Spleen (tissue), 11 donors: ENCODE results near the gene C6orf136. TPM values are rescaled to one million over a fixed set of nuclear protein-coding genes. Genes with fewer than 3 reads are reported as not detected.

Experiments
- DNase-seq: peaks from one replicate; pipeline ENCODE4 v3.0.0-alpha.2; 2020
- H3K27ac ChIP-seq, 8 donors: fragments of 200-600 bp; sonication (generic) in 7 of 8; 1 replicate in 4 of 8; 2 replicates in 4 of 8; pipeline versions ENCODE4 v1.5.0 to v1.8.0; 2016 to 2021; ENCODE audit warnings: inconsistent platforms in 4 of 8, mild to moderate bottlenecking in 4 of 8, moderate library complexity in 1 of 8
- H3K27me3 ChIP-seq, 7 donors: fragments of 200-600 bp; sonication (generic) in 6 of 7; replicated peaks in 1 of 7; 1 replicate in 4 of 7; 2 replicates in 3 of 7; pipeline versions ENCODE4 v1.5.0 to v1.8.0; 2016 to 2021; ENCODE audit warnings: inconsistent platforms in 3 of 7, mild to moderate bottlenecking in 1 of 7
- H3K36me3 ChIP-seq, 6 donors: fragments of 200-600 bp; sonication (generic) in 5 of 6; 1 replicate in 4 of 6; 2 replicates in 2 of 6; pipeline versions ENCODE4 v1.5.0 to v1.8.0; 2016 to 2021; ENCODE audit warnings: inconsistent platforms in 2 of 6
- H3K4me1 ChIP-seq, 6 donors: fragments of 200-600 bp; sonication (generic) in 5 of 6; 1 replicate in 3 of 6; 2 replicates in 3 of 6; pipeline versions ENCODE4 v1.5.0 to v1.8.0; 2016 to 2021; ENCODE audit warnings: inconsistent platforms in 3 of 6
- H3K4me3 ChIP-seq, 8 donors: fragments of 200-600 bp; sonication (generic) in 7 of 8; 1 replicate in 4 of 8; 2 replicates in 4 of 8; pipeline versions ENCODE4 v1.5.0 to v1.8.0; 2016 to 2021; ENCODE audit warnings: inconsistent platforms in 4 of 8, mild to moderate bottlenecking in 4 of 8, moderate library complexity in 2 of 8
- H3K9me3 ChIP-seq, 8 donors: fragments of 200-600 bp; sonication (generic) in 7 of 8; 1 replicate in 4 of 8; 2 replicates in 4 of 8; pipeline versions ENCODE4 v1.5.0 to v1.8.0; 2016 to 2021; ENCODE audit warnings: inconsistent platforms in 4 of 8
- POLR2A ChIP-seq, 3 donors: fragments of 450-650 bp; IDR thresholded peaks; one replicate each; pipeline ENCODE4 v1.5.1; 2017; ENCODE audit warnings: antibody characterized with exemption in 3 of 3, mild to moderate bottlenecking in 1 of 3
- POLR2AphosphoS5 ChIP-seq, 3 donors: sonication (generic); formaldehyde crosslinking; IDR thresholded peaks; one replicate each; pipeline ENCODE4 v1.5.1; 2017; ENCODE audit warnings: antibody characterized with exemption in 3 of 3
- WGBS, 5 donors: extraction: QIAGEN DNeasy Blood & Tissue Kit in 3 of 5; methylation state at CpG; one replicate each; pipeline versions ENCODE4 v1.1.5 to v1.1.7; 2013 to 2018; 5-methylcytosine and 5-hydroxymethylcytosine counted together
- intact Hi-C: fragments of 100-400 bp; cut with DNase I; formaldehyde crosslinking; loops from one replicate; pipeline ENCODE4 v1.15.0; 2023; ENCODE audit warnings: low total_unique reads
- polyA plus RNA-seq, 3 donors: library from polyadenylated mRNA; stranded (reverse); fragments of 200-250 nt; gene quantifications; one replicate each; pipeline ENCODE4 v1.2.1, GENCODE V29; 2013
- total RNA-seq, 7 donors: library from RNA; depleted of rRNA in 3 of 7; stranded (reverse); fragments of >200 nt in 3 of 7; fragmentation: NEBNext Ultra II Directional in 4 of 7; extraction: Animal tissue kit (Norgen Biotek cat#: 25700) in 4 of 7; gene quantifications; one replicate each; pipeline versions ENCODE4 v1.1.0 to v1.2.1, GENCODE V29; 2016 to 2021
- TF ChIP-seq, protein P1 (sequence below), 11 experiments: fragments of 200-600 bp in 7 of 11; fragments of 450-650 bp in 4 of 11; sonication (generic) in 4 of 11; IDR thresholded peaks in 8 of 11; conservative IDR thresholded peaks in 3 of 11; 1 replicate in 7 of 11; 2 replicates in 4 of 11; pipeline versions ENCODE4 v1.4.0 to v1.8.0; 2016 to 2021; ENCODE audit warnings: antibody characterized with exemption in 11 of 11, inconsistent platforms in 4 of 11, mild to moderate bottlenecking in 1 of 11
- donor health status: healthy with polysubstance abuse.
- donor health status: DM: no; HTN: no; CAD: no; lungs with moderate emphysema.
- donor health status: DM: no; HTN: no; CAD: no.
- donor health status: Bipolar disorder and iron deficiency.
- donor health status: healthy.
- donor health status: DM: no; HTN: no; CAD: no.
- donor health status: DM: yes; HTN: yes; CAD: no.

Gene C6orf136
- total and polyA plus RNA-seq, 10 donors: 12.1 to 28.0 (median 18.3) TPM

DNA sequence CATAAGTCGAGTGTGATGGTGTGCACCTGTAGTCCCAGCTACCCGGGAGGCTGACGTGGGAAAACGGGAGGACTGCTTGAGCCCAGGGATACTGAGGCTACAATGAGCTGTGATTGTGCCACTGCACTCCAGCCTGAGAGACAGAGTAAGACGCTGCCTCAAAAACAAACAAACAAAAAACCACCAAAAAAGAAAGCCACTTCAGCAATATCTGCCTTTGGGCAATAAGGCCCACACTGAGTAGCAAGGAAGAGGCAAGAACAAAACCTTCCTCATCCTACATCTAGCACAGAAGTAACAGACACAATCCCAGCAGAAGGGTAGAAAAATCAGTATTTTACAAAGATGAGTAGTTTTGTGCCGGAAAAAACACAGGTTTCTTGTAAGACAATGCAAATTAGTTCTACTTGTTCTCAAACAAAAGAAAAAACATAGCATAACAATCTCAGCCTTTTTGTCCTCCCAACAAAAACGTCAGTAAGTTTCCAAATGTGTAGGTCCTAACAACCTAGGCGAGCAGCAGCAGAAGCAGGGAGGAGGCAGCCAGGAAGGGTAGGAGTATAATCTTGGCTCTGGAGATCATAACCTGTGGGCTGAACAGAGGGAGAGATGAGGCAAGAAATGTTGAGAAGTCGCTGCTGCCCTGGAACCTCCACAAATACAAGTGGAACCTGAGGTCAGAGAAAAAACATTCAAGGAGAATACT lies 35.6 kb upstream of the C6orf136 start:
- Histone ChIP-seq H3K36me3 (peaks cover 4 to 60% (median 36%) of the 10 kb centered on the region in 6 donors), H3K4me1 (peaks cover 25 to 85% (median 58%) of the 10 kb centered on the region in 6 donors), H3K9me3 (no peaks in the 10 kb centered on the region), H3K27me3 (no peaks in the 10 kb centered on the region), H3K4me3 (no peak overlapping the region), H3K27ac (peak overlapping the region in 4 of 8 donors; percentile 2 to 98 (median 40))
- DNase-seq: no peak
- intact Hi-C loops: loop anchor here (10.0 kb wide), 1 partner anchor 113 kb away; the partner anchor contains the start of gene TUBB
- TF ChIP-seq POLR2AphosphoS5 (IDR thresholded peaks at IDR 0.05): peak in 2 of 3 donors; percentile 49 to 51
- TF ChIP-seq, protein P1, sequence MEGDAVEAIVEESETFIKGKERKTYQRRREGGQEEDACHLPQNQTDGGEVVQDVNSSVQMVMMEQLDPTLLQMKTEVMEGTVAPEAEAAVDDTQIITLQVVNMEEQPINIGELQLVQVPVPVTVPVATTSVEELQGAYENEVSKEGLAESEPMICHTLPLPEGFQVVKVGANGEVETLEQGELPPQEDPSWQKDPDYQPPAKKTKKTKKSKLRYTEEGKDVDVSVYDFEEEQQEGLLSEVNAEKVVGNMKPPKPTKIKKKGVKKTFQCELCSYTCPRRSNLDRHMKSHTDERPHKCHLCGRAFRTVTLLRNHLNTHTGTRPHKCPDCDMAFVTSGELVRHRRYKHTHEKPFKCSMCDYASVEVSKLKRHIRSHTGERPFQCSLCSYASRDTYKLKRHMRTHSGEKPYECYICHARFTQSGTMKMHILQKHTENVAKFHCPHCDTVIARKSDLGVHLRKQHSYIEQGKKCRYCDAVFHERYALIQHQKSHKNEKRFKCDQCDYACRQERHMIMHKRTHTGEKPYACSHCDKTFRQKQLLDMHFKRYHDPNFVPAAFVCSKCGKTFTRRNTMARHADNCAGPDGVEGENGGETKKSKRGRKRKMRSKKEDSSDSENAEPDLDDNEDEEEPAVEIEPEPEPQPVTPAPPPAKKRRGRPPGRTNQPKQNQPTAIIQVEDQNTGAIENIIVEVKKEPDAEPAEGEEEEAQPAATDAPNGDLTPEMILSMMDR (IDR thresholded peaks at IDR 0.05 in 8 of 11, conservative IDR thresholded peaks at IDR 0.05 in 3 of 11): no peak
- 80 to 89% (median 85%) methylated on average over 9 of the region's 9 CpGs for WGBS, 5 donors

GRCh38 chr6:30611856-30612194 lies 35.1 kb upstream of the C6orf136 start:
- DNase-seq: no peak
- intact Hi-C loops: loop anchor here (10.0 kb wide), 1 partner anchor 113 kb away; the partner anchor contains the start of gene TUBB
- TF ChIP-seq POLR2AphosphoS5 (IDR thresholded peaks at IDR 0.05) (no peak), POLR2A (IDR thresholded peaks at IDR 0.05) (no peak)
- TF ChIP-seq, protein P1 (IDR thresholded peaks at IDR 0.05 in 8 of 11, conservative IDR thresholded peaks at IDR 0.05 in 3 of 11): no peak
- WGBS, 5 donors: 81 to 91% (median 84%) methylated on average over 2 of the region's 2 CpGs
- H3K27ac ChIP-seq: peak overlapping the region in 3 of 8 donors; percentile 58 to 98 (median 96)
- peaks cover 2 to 60% (median 36%) of the 10 kb centered on the region in 6 donors for H3K36me3 ChIP-seq
- no peaks in the 10 kb centered on the region for H3K9me3 ChIP-seq
- H3K27me3 ChIP-seq: no peaks in the 10 kb centered on the region
- H3K4me3 ChIP-seq: no peak overlapping the region
- peaks cover 25 to 80% (median 58%) of the 10 kb centered on the region in 6 donors for H3K4me1 ChIP-seq

DNA sequence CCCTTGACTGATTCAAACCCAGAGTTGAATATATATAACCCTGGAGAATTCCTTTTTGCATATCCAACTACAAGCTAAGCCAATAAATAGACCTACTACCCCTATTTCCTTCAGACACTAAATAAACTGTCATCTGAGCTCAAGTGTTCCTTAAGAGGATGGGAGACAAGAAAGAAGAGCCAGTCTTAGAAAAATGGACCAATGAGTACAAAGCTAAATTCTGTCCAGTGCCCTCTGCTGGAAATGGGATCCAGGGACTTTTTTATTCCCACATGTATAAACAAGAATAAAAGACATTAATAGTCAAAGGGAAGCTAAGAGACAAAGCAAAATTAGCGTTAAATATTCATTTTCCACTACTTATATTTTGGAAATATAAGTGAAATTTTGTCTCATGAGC lies 34.7 kb upstream of the C6orf136 start:
- TF ChIP-seq, protein P1 (IDR thresholded peaks at IDR 0.05 in 8 of 11, conservative IDR thresholded peaks at IDR 0.05 in 3 of 11): no peak
- TF ChIP-seq POLR2A (IDR thresholded peaks at IDR 0.05) (no peak), POLR2AphosphoS5 (IDR thresholded peaks at IDR 0.05) (no peak)
- H3K36me3 ChIP-seq: peaks cover 2 to 58% (median 33%) of the 10 kb centered on the region in 6 donors
- peaks cover 25 to 76% (median 58%) of the 10 kb centered on the region in 6 donors for H3K4me1 ChIP-seq
- WGBS, 5 donors: 80 to 89% (median 82%) methylated on average over 1 of the region's 1 CpG
- H3K9me3 ChIP-seq: no peaks in the 10 kb centered on the region
- no peak overlapping the region for H3K4me3 ChIP-seq
- H3K27ac ChIP-seq: peak overlapping the region in 5 of 8 donors; percentile 94 to 98 (median 96)
- H3K27me3 ChIP-seq: no peaks in the 10 kb centered on the region
- DNase-seq: no peak
- intact Hi-C loops: loop anchor here (10.0 kb wide), 1 partner anchor 113 kb away; the partner anchor contains the start of gene TUBB

DNA sequence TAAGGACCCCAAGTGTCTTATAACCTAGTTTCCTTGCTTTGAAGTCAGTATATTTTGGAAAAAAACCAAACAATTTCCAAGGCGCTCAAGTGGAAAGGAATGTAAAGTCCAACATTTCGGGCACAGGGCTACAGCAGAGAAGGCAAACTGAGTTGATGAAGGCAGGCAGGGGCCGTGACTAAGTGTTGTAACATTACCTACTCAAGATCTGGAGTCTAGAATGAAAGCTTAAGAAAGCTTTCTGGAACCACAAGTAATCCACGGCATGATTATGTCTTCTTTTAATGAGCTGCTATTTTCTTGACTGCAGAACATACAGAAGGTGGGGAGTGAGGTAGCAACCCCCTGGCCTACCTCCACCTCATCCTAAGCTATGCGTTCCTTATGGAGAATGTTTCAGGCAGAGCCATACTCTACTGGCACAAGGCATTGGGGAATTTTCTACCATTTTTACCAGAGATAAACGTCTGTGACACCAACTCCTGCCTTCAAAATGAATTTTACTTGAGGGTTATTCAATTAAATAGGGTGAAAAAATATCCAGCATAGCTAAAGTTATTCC lies 34.2 kb upstream of the C6orf136 start:
- WGBS, 5 donors: 56 to 76% (median 61%) methylated on average over 6 of the region's 6 CpGs
- intact Hi-C loops: loop anchor here (10.0 kb wide), 1 partner anchor 112 kb away; the partner anchor contains the start of gene TUBB
- H3K4me1 ChIP-seq: peaks cover 25 to 70% (median 55%) of the 10 kb centered on the region in 6 donors

More for the DNA sequence above, 34.2 kb upstream of the C6orf136 start:
- H3K36me3 ChIP-seq: peaks cover 2 to 52% (median 29%) of the 10 kb centered on the region in 6 donors
- TF ChIP-seq POLR2A (IDR thresholded peaks at IDR 0.05) (no peak), POLR2AphosphoS5 (IDR thresholded peaks at IDR 0.05) (peak in 1 of 3 donors; percentile 74)
- TF ChIP-seq, protein P1 (IDR thresholded peaks at IDR 0.05 in 8 of 11, conservative IDR thresholded peaks at IDR 0.05 in 3 of 11): no peak
- peak overlapping the region in 6 of 8 donors; percentile 94 to 98 (median 97) for H3K27ac ChIP-seq
- no peaks in the 10 kb centered on the region for H3K27me3 ChIP-seq
- no peak for DNase-seq
- H3K4me3 ChIP-seq: no peak overlapping the region
- H3K9me3 ChIP-seq: no peaks in the 10 kb centered on the region
